Loucy (cell line): Measurements from ENCODE around the gene HMCES.

Source experiments
- EZH2phosphoT487 ChIP-seq: fragments of 200-600 bp; IDR thresholded peaks from 2 replicates; pipeline ENCODE4 v1.6.1; 2018; ENCODE audit warnings: antibody characterized with exemption, mild to moderate bottlenecking, moderate library complexity, borderline replicate concordance
- TF ChIP-seq, protein P1 (sequence below): fragments of 200-600 bp; sonication (generic); conservative IDR thresholded peaks from 2 replicates; pipeline ENCODE4 v1.5.1; 2014; ENCODE audit warnings: mild to moderate bottlenecking, antibody characterized with exemption, low read length

DNA sequence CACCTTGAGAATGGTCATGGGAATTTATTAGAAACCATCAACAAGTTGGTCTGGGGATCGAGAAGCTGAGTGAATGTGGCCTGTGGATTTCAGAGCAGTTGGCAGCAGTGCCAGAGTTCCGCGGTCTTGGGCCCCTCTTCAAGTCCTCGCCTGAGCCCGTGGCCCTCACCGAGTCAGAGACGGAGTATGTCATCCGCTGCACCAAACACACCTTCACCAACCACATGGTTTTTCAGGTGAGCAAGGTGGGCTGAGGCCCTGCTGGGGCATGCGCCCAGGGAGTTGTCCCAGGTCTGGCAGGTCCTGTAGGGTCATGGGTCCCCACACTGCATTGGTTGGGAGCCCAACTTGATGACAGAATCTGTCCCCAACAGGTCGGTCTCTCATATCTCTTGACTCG is 7.0 kb upstream of the HMCES start:
- TF ChIP-seq, protein P1, sequence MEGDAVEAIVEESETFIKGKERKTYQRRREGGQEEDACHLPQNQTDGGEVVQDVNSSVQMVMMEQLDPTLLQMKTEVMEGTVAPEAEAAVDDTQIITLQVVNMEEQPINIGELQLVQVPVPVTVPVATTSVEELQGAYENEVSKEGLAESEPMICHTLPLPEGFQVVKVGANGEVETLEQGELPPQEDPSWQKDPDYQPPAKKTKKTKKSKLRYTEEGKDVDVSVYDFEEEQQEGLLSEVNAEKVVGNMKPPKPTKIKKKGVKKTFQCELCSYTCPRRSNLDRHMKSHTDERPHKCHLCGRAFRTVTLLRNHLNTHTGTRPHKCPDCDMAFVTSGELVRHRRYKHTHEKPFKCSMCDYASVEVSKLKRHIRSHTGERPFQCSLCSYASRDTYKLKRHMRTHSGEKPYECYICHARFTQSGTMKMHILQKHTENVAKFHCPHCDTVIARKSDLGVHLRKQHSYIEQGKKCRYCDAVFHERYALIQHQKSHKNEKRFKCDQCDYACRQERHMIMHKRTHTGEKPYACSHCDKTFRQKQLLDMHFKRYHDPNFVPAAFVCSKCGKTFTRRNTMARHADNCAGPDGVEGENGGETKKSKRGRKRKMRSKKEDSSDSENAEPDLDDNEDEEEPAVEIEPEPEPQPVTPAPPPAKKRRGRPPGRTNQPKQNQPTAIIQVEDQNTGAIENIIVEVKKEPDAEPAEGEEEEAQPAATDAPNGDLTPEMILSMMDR: no peak
- TF ChIP-seq EZH2phosphoT487: no peak
